ENCODE data around the gene SPOCK1.

Gene SPOCK1

GRCh38 chr5:137215780-137216179 lies 283.3 kb downstream of the SPOCK1 start:
- DNase-seq: no peak

- no peak for DNase-seq
These were observed 283.9 kb downstream of the SPOCK1 start for GRCh38 chr5:137215261-137215660.

GRCh38 chr5:137214446-137215189 lies 284.5 kb downstream of the SPOCK1 start:
- DNase-seq: no peak

- DNase-seq: no peak
These were observed 286.7 kb downstream of the SPOCK1 start for GRCh38 chr5:137212471-137212870.

- peak; percentile 21 for DNase-seq
These were observed 289.8 kb downstream of the SPOCK1 start for GRCh38 chr5:137209232-137209809.

GRCh38 chr5:137207023-137207760 lies 291.9 kb downstream of the SPOCK1 start:
- no peak for DNase-seq

GRCh38 chr5:137206030-137206715 lies 293.0 kb downstream of the SPOCK1 start:
- DNase-seq: peak; percentile 63

GRCh38 chr5:137205231-137206027 lies 293.7 kb downstream of the SPOCK1 start:
- no peak for DNase-seq

GRCh38 chr5:137203011-137203632 lies 296.0 kb downstream of the SPOCK1 start:
- DNase-seq: no peak

- DNase-seq: peak; percentile 92
These were observed 297.2 kb downstream of the SPOCK1 start for GRCh38 chr5:137201876-137202275.

- no peak for DNase-seq
These were observed 298.0 kb downstream of the SPOCK1 start for GRCh38 chr5:137200906-137201700.

GRCh38 chr5:137199966-137200365 lies 299.2 kb downstream of the SPOCK1 start:
- peak; percentile 76 for DNase-seq

GRCh38 chr5:137199201-137199600 lies 299.9 kb downstream of the SPOCK1 start:
- no peak for DNase-seq

GRCh38 chr5:137195483-137195882 lies 303.6 kb downstream of the SPOCK1 start:
- no peak for DNase-seq

GRCh38 chr5:137194300-137194699 lies 304.8 kb downstream of the SPOCK1 start:
- DNase-seq: no peak

- DNase-seq: peak; percentile 73
These were observed 306.8 kb downstream of the SPOCK1 start for GRCh38 chr5:137192293-137192743.

GRCh38 chr5:137191179-137191578 lies 307.9 kb downstream of the SPOCK1 start:
- DNase-seq: no peak

GRCh38 chr5:137190441-137190840 lies 308.7 kb downstream of the SPOCK1 start:
- DNase-seq: peak; percentile 75

- peak; percentile 57 for DNase-seq
These were observed 309.1 kb downstream of the SPOCK1 start for GRCh38 chr5:137190031-137190430.

GRCh38 chr5:137188566-137188965 lies 310.6 kb downstream of the SPOCK1 start:
- DNase-seq: no peak
